ENCODE results near the gene C13orf46. TPM values are rescaled to one million over a fixed set of nuclear protein-coding genes. Genes with fewer than 3 reads are reported as not detected.

The C13orf46 gene
- total RNA-seq, 8 experiments from 2014 or later = 0.08 to 1.0 (median 0.27) TPM

GRCh38 chr13:113948034-113948742, 25.7 kb downstream of the C13orf46 start:
- ATAC-seq (replicated peaks in 6 of 8) = no peak
- H3K27ac ChIP-seq = no peak overlapping the region
- H3K4me3 ChIP-seq = no peak overlapping the region
- peaks cover 0 to 6% of the 10 kb centered on the region in 2 donors for H3K4me1 ChIP-seq (replicated peaks in 1 of 2)
- in situ Hi-C loops (cut with MboI; ENCODE audit: low pct_unique_long_range_greater_than_20kb in 2 of 9, low sequenced_read_pairs in 9 of 9, unreplicated experiment in 9 of 9) = no loop called here
- WGBS, 10 experiments = 51 to 89% (median 75%) methylated on average over 4 to 10 of the region's 14 CpGs; no CpG with 5 or more reads in 5 of the 10 experiments

- H3K4me3 ChIP-seq = no peak overlapping the region
- in situ Hi-C loops (cut with MboI; ENCODE audit: low pct_unique_long_range_greater_than_20kb in 2 of 9, low sequenced_read_pairs in 9 of 9, unreplicated experiment in 9 of 9) = no loop called here
- no peak overlapping the region for H3K27ac ChIP-seq
- ATAC-seq (replicated peaks in 6 of 8) = peak in 4 of 8 experiments; percentile 38 to 71 (median 42)
- WGBS, 10 experiments = 94 to 100% methylated on average over 1 to 5 of the region's 17 CpGs; no CpG with 5 or more reads in 8 of the 10 experiments
- H3K4me1 ChIP-seq (replicated peaks in 1 of 2) = peaks cover 0 to 6% of the 10 kb centered on the region in 2 donors
Observed at GRCh38 chr13:113947311-113948033, 26.4 kb downstream of the C13orf46 start.

- Histone ChIP-seq H3K4me1 (replicated peaks in 1 of 2) (peaks cover 0 to 4% of the 10 kb centered on the region in 2 donors), H3K27ac (no peak overlapping the region), H3K4me3 (no peak overlapping the region)
- in situ Hi-C loops (cut with MboI; ENCODE audit: low pct_unique_long_range_greater_than_20kb in 2 of 9, low sequenced_read_pairs in 9 of 9, unreplicated experiment in 9 of 9) = no loop called here
- 0 to 90% methylated on average over 4 of the region's 26 CpGs; no CpG with 5 or more reads in 8 of the 10 experiments for WGBS, 10 experiments
- ATAC-seq (replicated peaks in 6 of 8) = no peak
Observed at GRCh38 chr13:113946409-113947181, 27.3 kb downstream of the C13orf46 start.

GRCh38 chr13:113945857-113946408, 27.9 kb downstream of the C13orf46 start:
- no peak overlapping the region for H3K4me3 ChIP-seq
- no peak for ATAC-seq (replicated peaks in 6 of 8)
- 72 to 94% (median 86%) methylated on average over 3 to 13 of the region's 26 CpGs; no CpG with 5 or more reads in 5 of the 10 experiments for WGBS, 10 experiments
- in situ Hi-C loops (cut with MboI; ENCODE audit: low pct_unique_long_range_greater_than_20kb in 2 of 9, low sequenced_read_pairs in 9 of 9, unreplicated experiment in 9 of 9) = no loop called here
- no peaks in the 10 kb centered on the region for H3K4me1 ChIP-seq (replicated peaks in 1 of 2)
- H3K27ac ChIP-seq = no peak overlapping the region

- Histone ChIP-seq H3K4me1 (replicated peaks in 1 of 2) (no peaks in the 10 kb centered on the region), H3K27ac (no peak overlapping the region), H3K4me3 (no peak overlapping the region)
- ATAC-seq (replicated peaks in 6 of 8) = no peak
- in situ Hi-C loops (cut with MboI; ENCODE audit: low pct_unique_long_range_greater_than_20kb in 2 of 9, low sequenced_read_pairs in 9 of 9, unreplicated experiment in 9 of 9) = no loop called here
- 80 to 90% methylated on average over 1 to 2 of the region's 19 CpGs; no CpG with 5 or more reads in 8 of the 10 experiments for WGBS, 10 experiments
Observed at GRCh38 chr13:113943821-113944565, 29.9 kb downstream of the C13orf46 start.

GRCh38 chr13:113942591-113943103, 31.2 kb downstream of the C13orf46 start:
- ATAC-seq (replicated peaks in 6 of 8) = no peak
- Histone ChIP-seq H3K4me1 (replicated peaks in 1 of 2) (peaks cover 3 to 12% of the 10 kb centered on the region in 2 donors), H3K27ac (no peak overlapping the region), H3K4me3 (no peak overlapping the region)
- WGBS, 10 experiments = 67 to 100% (median 95%) methylated on average over 1 to 7 of the region's 23 CpGs; no CpG with 5 or more reads in 5 of the 10 experiments
- in situ Hi-C loops (cut with MboI; ENCODE audit: low pct_unique_long_range_greater_than_20kb in 2 of 9, low sequenced_read_pairs in 9 of 9, unreplicated experiment in 9 of 9) = no loop called here

- Histone ChIP-seq H3K4me3 (no peak overlapping the region), H3K27ac (no peak overlapping the region), H3K4me1 (replicated peaks in 1 of 2) (peaks cover 7 to 21% of the 10 kb centered on the region in 2 donors)
- in situ Hi-C loops (cut with MboI; ENCODE audit: low pct_unique_long_range_greater_than_20kb in 2 of 9, low sequenced_read_pairs in 9 of 9, unreplicated experiment in 9 of 9) = no loop called here
- 55 to 100% (median 82%) methylated on average over 2 to 5 of the region's 16 CpGs; no CpG with 5 or more reads in 6 of the 10 experiments for WGBS, 10 experiments
- ATAC-seq (replicated peaks in 6 of 8) = no peak
Observed at GRCh38 chr13:113941571-113942191, 32.2 kb downstream of the C13orf46 start.

GRCh38 chr13:113939944-113940297, 34.0 kb downstream of the C13orf46 start:
- WGBS, 10 experiments = 75 to 80% methylated on average over 1 to 2 of the region's 16 CpGs; no CpG with 5 or more reads in 8 of the 10 experiments
- ATAC-seq (replicated peaks in 6 of 8) = no peak
- in situ Hi-C loops (cut with MboI; ENCODE audit: low pct_unique_long_range_greater_than_20kb in 2 of 9, low sequenced_read_pairs in 9 of 9, unreplicated experiment in 9 of 9) = no loop called here

GRCh38 chr13:113939129-113939943, 34.5 kb downstream of the C13orf46 start:
- Histone ChIP-seq H3K27ac (no peak overlapping the region), H3K4me1 (replicated peaks in 1 of 2) (peaks cover 16 to 44% of the 10 kb centered on the region in 2 donors), H3K4me3 (no peak overlapping the region)
- in situ Hi-C loops (cut with MboI; ENCODE audit: low pct_unique_long_range_greater_than_20kb in 2 of 9, low sequenced_read_pairs in 9 of 9, unreplicated experiment in 9 of 9) = no loop called here
- WGBS, 10 experiments = 69 to 100% (median 80%) methylated on average over 1 to 7 of the region's 28 CpGs; no CpG with 5 or more reads in 5 of the 10 experiments
- no peak for ATAC-seq (replicated peaks in 6 of 8)

More at GRCh38 chr13:113939944-113940297, 34.0 kb downstream of the C13orf46 start:
- no peak overlapping the region for H3K27ac ChIP-seq
- H3K4me1 ChIP-seq (replicated peaks in 1 of 2) = peaks cover 12 to 38% of the 10 kb centered on the region in 2 donors
- H3K4me3 ChIP-seq = no peak overlapping the region

- WGBS, 10 experiments = 17 to 100% (median 75%) methylated on average over 1 to 4 of the region's 11 CpGs; no CpG with 5 or more reads in 4 of the 10 experiments
- no peak for ATAC-seq (replicated peaks in 6 of 8)
- Histone ChIP-seq H3K4me3 (no peak overlapping the region), H3K27ac (no peak overlapping the region), H3K4me1 (replicated peaks in 1 of 2) (peaks cover 16 to 45% of the 10 kb centered on the region in 2 donors)
- in situ Hi-C loops (cut with MboI; ENCODE audit: low pct_unique_long_range_greater_than_20kb in 2 of 9, low sequenced_read_pairs in 9 of 9, unreplicated experiment in 9 of 9) = no loop called here
Observed at GRCh38 chr13:113938716-113939115, 35.2 kb downstream of the C13orf46 start.

- no peak overlapping the region for H3K27ac ChIP-seq
- peak in 1 of 8 experiments; percentile 1 for ATAC-seq (replicated peaks in 6 of 8)
- WGBS, 10 experiments = 40 to 84% (median 64%) methylated on average over 1 to 4 of the region's 7 CpGs; no CpG with 5 or more reads in 6 of the 10 experiments
- in situ Hi-C loops (cut with MboI; ENCODE audit: low pct_unique_long_range_greater_than_20kb in 2 of 9, low sequenced_read_pairs in 9 of 9, unreplicated experiment in 9 of 9) = no loop called here
- peaks cover 16 to 45% of the 10 kb centered on the region in 2 donors for H3K4me1 ChIP-seq (replicated peaks in 1 of 2)
- H3K4me3 ChIP-seq = no peak overlapping the region
Observed at GRCh38 chr13:113938246-113938645, 35.6 kb downstream of the C13orf46 start.

Measured in motor neuron (in vitro differentiated cells).